HG03025 (cell line): ENCODE data around the gene IFIT5.
"Not testable (repeated sequence)": the region's sequence is repeated elsewhere in the genome, so short reads cannot be mapped to it uniquely, and the experiment has no call there.

Source experiments
- ATAC-seq: cut with Tn5 transposase; IDR thresholded peaks from one replicate; pipeline ENCODE4 v1.9.1; 2021; ENCODE audit warnings: mild to moderate bottlenecking, moderate library complexity; ENCODE audit not compliant: unreplicated experiment, low FRiP score

Gene IFIT5

GRCh38 chr10:89427629-89428028 lies 13.3 kb downstream of the IFIT5 start:
- no peak for ATAC-seq

- no peak for ATAC-seq
Measured at GRCh38 chr10:89428877-89429276, 14.5 kb downstream of the IFIT5 start.

GRCh38 chr10:89431977-89432376 lies 17.6 kb downstream of the IFIT5 start:
- no peak for ATAC-seq

GRCh38 chr10:89438525-89438924 lies 24.2 kb downstream of the IFIT5 start:
- ATAC-seq: no peak

- ATAC-seq: no peak
Measured at GRCh38 chr10:89440226-89441009, 26.1 kb downstream of the IFIT5 start.

GRCh38 chr10:89442289-89442688 lies 27.9 kb downstream of the IFIT5 start:
- ATAC-seq: no peak

GRCh38 chr10:89444819-89445218 lies 30.5 kb downstream of the IFIT5 start:
- not testable (repeated sequence) for ATAC-seq

GRCh38 chr10:89450901-89451300 lies 36.5 kb downstream of the IFIT5 start:
- no peak for ATAC-seq

- no peak for ATAC-seq
Measured at GRCh38 chr10:89452193-89452592, 37.8 kb downstream of the IFIT5 start.

- no peak for ATAC-seq
Measured at GRCh38 chr10:89454561-89455347, 40.4 kb downstream of the IFIT5 start.

GRCh38 chr10:89458291-89458690 lies 43.9 kb downstream of the IFIT5 start:
- ATAC-seq: no peak

- no peak for ATAC-seq
Measured at GRCh38 chr10:89458784-89459183, 44.4 kb downstream of the IFIT5 start.

- no peak for ATAC-seq
Measured at GRCh38 chr10:89463846-89464537, 49.6 kb downstream of the IFIT5 start.

GRCh38 chr10:89465196-89465595 lies 50.8 kb downstream of the IFIT5 start:
- ATAC-seq: no peak

GRCh38 chr10:89466599-89467035 lies 52.2 kb downstream of the IFIT5 start:
- ATAC-seq: no peak

- no peak for ATAC-seq
Measured at GRCh38 chr10:89468191-89468965, 54.0 kb downstream of the IFIT5 start.

GRCh38 chr10:89469517-89469916 lies 55.1 kb downstream of the IFIT5 start:
- ATAC-seq: no peak
